ENCODE measurements around the gene TPRG1. TPM values are rescaled to one million over a fixed set of nuclear protein-coding genes. Genes with fewer than 3 reads are reported as not detected.
A peak's percentile ranks its signal among the peaks of the same experiment; 100 is the strongest.

Gene TPRG1
- total RNA-seq, 4 donors from 2014 or later, result 0.66 to 23.1 (median 5.6) TPM; not detected in 1

DNA sequence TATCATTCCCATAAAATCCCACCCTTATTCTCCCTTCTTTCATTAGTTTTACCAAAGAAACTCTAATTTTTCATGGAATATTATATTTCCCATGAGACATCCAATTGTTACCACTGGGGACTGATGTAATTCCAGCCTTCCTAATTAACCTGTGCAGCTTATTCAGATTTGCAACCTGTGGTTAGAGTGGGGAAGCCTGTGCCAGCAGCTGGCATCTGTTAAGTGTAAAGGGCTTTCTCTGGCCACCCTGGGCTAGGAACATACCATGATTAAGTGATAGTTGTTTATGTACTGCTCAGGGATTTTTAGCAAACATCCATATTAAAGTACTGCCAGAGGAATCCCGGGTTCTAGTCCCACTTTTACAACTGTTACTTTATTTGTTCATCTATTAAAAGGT is 78.2 kb downstream of the TPRG1 start:
- Histone ChIP-seq H3K4me1 (no peaks in the 10 kb centered on the region), H3K36me3 (no peaks in the 10 kb centered on the region), H3K4me3 (no peak overlapping the region), H3K27ac (no peak overlapping the region), H3K9me3 (no peaks in the 10 kb centered on the region), H3K27me3 (no peaks in the 10 kb centered on the region)
- TF ChIP-seq CTCF (IDR thresholded peaks at IDR 0.05) (no peak), POLR2A (IDR thresholded peaks at IDR 0.05) (no peak)
- no peak for DNase-seq

GRCh38 chr3:189258261-189258660 is 86.5 kb downstream of the TPRG1 start:
- no peaks in the 10 kb centered on the region for H3K4me1 ChIP-seq
- H3K27ac ChIP-seq, result no peak overlapping the region
- H3K27me3 ChIP-seq, result no peaks in the 10 kb centered on the region
- no peaks in the 10 kb centered on the region for H3K9me3 ChIP-seq
- TF ChIP-seq POLR2A (IDR thresholded peaks at IDR 0.05) (no peak), CTCF (IDR thresholded peaks at IDR 0.05) (no peak)
- H3K36me3 ChIP-seq, result no peaks in the 10 kb centered on the region
- H3K4me3 ChIP-seq, result no peak overlapping the region
- no peak for DNase-seq

GRCh38 chr3:189260556-189261493 is 89.1 kb downstream of the TPRG1 start:
- Histone ChIP-seq H3K4me1 (no peaks in the 10 kb centered on the region), H3K9me3 (no peaks in the 10 kb centered on the region), H3K4me3 (no peak overlapping the region), H3K36me3 (no peaks in the 10 kb centered on the region), H3K27ac (no peak overlapping the region), H3K27me3 (no peaks in the 10 kb centered on the region)
- TF ChIP-seq POLR2A (IDR thresholded peaks at IDR 0.05) (no peak), CTCF (IDR thresholded peaks at IDR 0.05) (no peak)
- no peak for DNase-seq

GRCh38 chr3:189262746-189263145 is 91.0 kb downstream of the TPRG1 start:
- no peaks in the 10 kb centered on the region for H3K27me3 ChIP-seq
- DNase-seq, result no peak
- no peak for TF ChIP-seq POLR2A (IDR thresholded peaks at IDR 0.05)
- no peaks in the 10 kb centered on the region for H3K9me3 ChIP-seq
- H3K27ac ChIP-seq, result no peak overlapping the region
- no peaks in the 10 kb centered on the region for H3K4me1 ChIP-seq
- no peak overlapping the region for H3K4me3 ChIP-seq
- no peaks in the 10 kb centered on the region for H3K36me3 ChIP-seq

- Histone ChIP-seq H3K9me3 (no peaks in the 10 kb centered on the region), H3K4me1 (no peaks in the 10 kb centered on the region), H3K27ac (no peak overlapping the region), H3K4me3 (no peak overlapping the region), H3K36me3 (no peaks in the 10 kb centered on the region), H3K27me3 (no peaks in the 10 kb centered on the region)
- no peak for DNase-seq
- TF ChIP-seq CTCF (IDR thresholded peaks at IDR 0.05) (peak in 1 of 6 experiments; percentile 9), POLR2A (IDR thresholded peaks at IDR 0.05) (no peak)
Observed at GRCh38 chr3:189267981-189268613, 96.3 kb downstream of the TPRG1 start.

DNA sequence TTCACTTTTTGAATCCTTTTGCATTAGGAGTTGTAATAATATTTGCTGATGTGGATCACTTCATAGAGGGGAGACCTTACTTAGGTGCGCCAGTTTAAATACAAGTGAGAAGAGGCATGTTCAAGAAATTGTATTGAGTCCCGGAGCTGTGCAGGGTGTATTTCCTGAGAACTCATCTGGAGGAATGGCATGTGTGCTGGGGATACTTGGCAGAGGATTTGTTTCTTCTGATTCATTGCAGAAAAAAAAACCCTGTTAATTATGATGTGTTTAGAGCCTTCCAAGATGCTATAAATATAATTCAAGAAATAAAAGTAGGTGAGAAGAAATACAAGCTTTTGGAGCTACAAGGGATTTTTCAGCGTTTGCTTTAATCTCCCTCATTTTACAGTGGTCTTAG is 97.6 kb downstream of the TPRG1 start:
- Histone ChIP-seq H3K27ac (no peak overlapping the region), H3K4me3 (no peak overlapping the region), H3K4me1 (no peaks in the 10 kb centered on the region), H3K9me3 (no peaks in the 10 kb centered on the region), H3K36me3 (no peaks in the 10 kb centered on the region), H3K27me3 (no peaks in the 10 kb centered on the region)
- TF ChIP-seq CTCF (IDR thresholded peaks at IDR 0.05) (no peak), POLR2A (IDR thresholded peaks at IDR 0.05) (no peak)
- no peak for DNase-seq

Measured in Peyer's patch (tissue), 4 donors.